Activated B cell treated with CpG ODN at 0.5 μM for 24 hours (primary cell): Measurements from ENCODE around the gene IGLL5. TPM values are rescaled to one million over a fixed set of nuclear protein-coding genes. Genes with fewer than 3 reads are reported as not detected.
A peak's percentile ranks its signal among the peaks of the same experiment; 100 is the strongest.

Experiments
- ATAC-seq: fragments of 200-7000 bp; cut with Tn5 transposase; one replicate; pipeline ENCODE4 v1.10.0; 2021; ENCODE audit warnings: low read depth, mild to moderate bottlenecking, moderate library complexity
- CTCF ChIA-PET: fragments of 350-600 bp; sonication (Branson Sonifier 250); formaldehyde crosslinking; loops from one replicate; lab custom pipeline; 2021; ENCODE audit warnings: antibody characterized with exemption; lab: Charles Lee
- POLR2A ChIA-PET: fragments of 350-600 bp; sonication (Branson Sonifier 250); formaldehyde crosslinking; loops from one replicate; lab custom pipeline; 2021; ENCODE audit warnings: antibody characterized with exemption; lab: Charles Lee
- DNase-seq: peaks from one replicate; pipeline ENCODE4 v3.0.0; 2022
- H3K27ac Mint-ChIP-seq: one replicate; pipeline ENCODE4 v1.8.0; 2020; ENCODE audit warnings: mixed read lengths
- H3K27me3 Mint-ChIP-seq: one replicate; pipeline ENCODE4 v1.8.0; 2021; ENCODE audit warnings: mixed read lengths
- H3K36me3 Mint-ChIP-seq: one replicate; pipeline ENCODE4 v1.8.0; 2021; ENCODE audit warnings: low read depth, mixed read lengths
- H3K4me1 Mint-ChIP-seq: one replicate; pipeline ENCODE4 v1.8.0; 2021; ENCODE audit warnings: mixed read lengths
- H3K4me3 Mint-ChIP-seq: one replicate; pipeline ENCODE4 v1.8.0; 2020; ENCODE audit warnings: mild to moderate bottlenecking, mixed read lengths
- H3K9me3 Mint-ChIP-seq: one replicate; pipeline ENCODE4 v1.8.0; 2020; ENCODE audit warnings: mixed read lengths
- intact Hi-C: fragments of 100-400 bp; cut with micrococcal nuclease; formaldehyde crosslinking; loops from one replicate; pipeline ENCODE4 v1.15.1; 2024
- total RNA-seq: library from RNA; stranded (reverse); gene quantifications from 2 replicates; pipeline ENCODE4 v1.2.3, GENCODE V29; 2022
- TF ChIP-seq, protein P1 (sequence below): fragments of 200-600 bp; IDR thresholded peaks from one replicate; pipeline ENCODE4 v1.8.0; 2022; ENCODE audit warnings: antibody characterized with exemption, mild to moderate bottlenecking

Gene IGLL5
- total RNA-seq, 1 donor from 2014 or later, result 189 TPM

DNA sequence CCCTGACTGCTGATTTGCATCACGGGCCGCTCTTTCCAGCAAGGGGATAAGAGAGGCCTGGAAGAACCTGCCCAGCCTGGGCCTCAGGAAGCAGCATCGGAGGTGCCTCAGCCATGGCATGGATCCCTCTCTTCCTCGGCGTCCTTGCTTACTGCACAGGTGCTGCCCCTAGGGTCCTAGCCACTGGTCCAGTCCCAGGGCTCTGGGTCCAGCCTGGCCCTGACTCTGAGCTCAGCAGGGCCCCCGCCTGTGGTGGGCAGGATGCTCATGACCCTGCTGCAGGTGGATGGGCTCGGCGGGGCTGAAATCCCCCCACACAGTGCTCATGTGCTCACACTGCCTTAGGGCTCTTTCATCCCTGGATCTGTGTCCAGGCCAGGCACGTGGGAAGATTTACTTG is 7.0 kb upstream of the IGLL5 start:
- DNase-seq, result no peak
- peak overlapping the region; percentile 17 for H3K4me3 Mint-ChIP-seq

DNA sequence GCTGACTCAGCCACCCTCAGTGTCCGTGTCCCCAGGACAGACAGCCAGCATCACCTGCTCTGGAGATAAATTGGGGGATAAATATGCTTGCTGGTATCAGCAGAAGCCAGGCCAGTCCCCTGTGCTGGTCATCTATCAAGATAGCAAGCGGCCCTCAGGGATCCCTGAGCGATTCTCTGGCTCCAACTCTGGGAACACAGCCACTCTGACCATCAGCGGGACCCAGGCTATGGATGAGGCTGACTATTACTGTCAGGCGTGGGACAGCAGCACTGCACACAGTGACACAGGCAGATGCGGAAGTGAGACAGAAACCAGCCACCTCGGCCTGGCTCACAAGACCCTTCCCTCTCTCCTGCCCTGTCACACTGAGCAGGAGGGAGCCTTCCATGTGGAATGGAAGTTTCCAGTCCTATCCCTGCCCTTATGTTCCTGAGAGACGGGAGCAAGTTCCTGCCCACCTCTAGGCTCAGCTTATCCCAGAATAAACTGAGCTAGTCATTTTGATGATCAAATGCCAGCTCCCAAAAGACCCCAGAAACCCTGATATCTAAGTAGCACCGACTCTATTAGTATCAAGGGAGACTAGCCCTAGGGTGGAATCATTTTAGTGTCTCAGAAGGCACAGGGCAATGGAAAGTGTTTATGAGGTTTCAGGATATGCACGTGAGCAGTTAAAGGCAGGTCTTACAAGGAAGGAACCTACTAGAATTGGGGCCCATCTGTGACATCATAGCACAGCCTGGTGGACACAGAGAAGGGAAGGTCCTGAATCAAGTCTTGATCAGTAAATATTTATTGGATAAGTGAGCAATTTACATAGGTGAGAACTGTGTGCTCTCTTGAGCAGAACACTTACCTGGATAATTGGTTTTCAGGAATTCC is 6.3 kb upstream of the IGLL5 start:
- intact Hi-C loops, result loop anchor here (1.0 to 5.0 kb wide), 2 partner anchors 16 to 459 kb away; no protein-coding TSS in a partner anchor
- peaks cover 87% of the 10 kb centered on the region for H3K4me1 Mint-ChIP-seq
- ATAC-seq, result peak; percentile 23

More for the DNA sequence above, 7.0 kb upstream of the IGLL5 start:
- H3K4me1 Mint-ChIP-seq, result peaks cover 85% of the 10 kb centered on the region
- POLR2A ChIA-PET, result interaction anchor here (1.1 to 11.1 kb wide), 6 partner anchors 10 to 56 kb away, joined by 3 to 701 read pairs (median 8); no protein-coding TSS in a partner anchor
- no peaks in the 10 kb centered on the region for H3K9me3 Mint-ChIP-seq
- no peak for ATAC-seq
- no peaks in the 10 kb centered on the region for H3K36me3 Mint-ChIP-seq
- TF ChIP-seq, protein P1, sequence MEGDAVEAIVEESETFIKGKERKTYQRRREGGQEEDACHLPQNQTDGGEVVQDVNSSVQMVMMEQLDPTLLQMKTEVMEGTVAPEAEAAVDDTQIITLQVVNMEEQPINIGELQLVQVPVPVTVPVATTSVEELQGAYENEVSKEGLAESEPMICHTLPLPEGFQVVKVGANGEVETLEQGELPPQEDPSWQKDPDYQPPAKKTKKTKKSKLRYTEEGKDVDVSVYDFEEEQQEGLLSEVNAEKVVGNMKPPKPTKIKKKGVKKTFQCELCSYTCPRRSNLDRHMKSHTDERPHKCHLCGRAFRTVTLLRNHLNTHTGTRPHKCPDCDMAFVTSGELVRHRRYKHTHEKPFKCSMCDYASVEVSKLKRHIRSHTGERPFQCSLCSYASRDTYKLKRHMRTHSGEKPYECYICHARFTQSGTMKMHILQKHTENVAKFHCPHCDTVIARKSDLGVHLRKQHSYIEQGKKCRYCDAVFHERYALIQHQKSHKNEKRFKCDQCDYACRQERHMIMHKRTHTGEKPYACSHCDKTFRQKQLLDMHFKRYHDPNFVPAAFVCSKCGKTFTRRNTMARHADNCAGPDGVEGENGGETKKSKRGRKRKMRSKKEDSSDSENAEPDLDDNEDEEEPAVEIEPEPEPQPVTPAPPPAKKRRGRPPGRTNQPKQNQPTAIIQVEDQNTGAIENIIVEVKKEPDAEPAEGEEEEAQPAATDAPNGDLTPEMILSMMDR, result no peak
- CTCF ChIA-PET, result interaction anchor here (1.1 to 11.1 kb wide), 9 partner anchors 10 to 128 kb away, joined by 4 to 365 read pairs (median 35); no protein-coding TSS in a partner anchor
- intact Hi-C loops, result loop anchor here (1.0 to 5.0 kb wide), 2 partner anchors 15 to 458 kb away; no protein-coding TSS in a partner anchor
- H3K27me3 Mint-ChIP-seq, result no peaks in the 10 kb centered on the region
- no peak overlapping the region for H3K27ac Mint-ChIP-seq

DNA sequence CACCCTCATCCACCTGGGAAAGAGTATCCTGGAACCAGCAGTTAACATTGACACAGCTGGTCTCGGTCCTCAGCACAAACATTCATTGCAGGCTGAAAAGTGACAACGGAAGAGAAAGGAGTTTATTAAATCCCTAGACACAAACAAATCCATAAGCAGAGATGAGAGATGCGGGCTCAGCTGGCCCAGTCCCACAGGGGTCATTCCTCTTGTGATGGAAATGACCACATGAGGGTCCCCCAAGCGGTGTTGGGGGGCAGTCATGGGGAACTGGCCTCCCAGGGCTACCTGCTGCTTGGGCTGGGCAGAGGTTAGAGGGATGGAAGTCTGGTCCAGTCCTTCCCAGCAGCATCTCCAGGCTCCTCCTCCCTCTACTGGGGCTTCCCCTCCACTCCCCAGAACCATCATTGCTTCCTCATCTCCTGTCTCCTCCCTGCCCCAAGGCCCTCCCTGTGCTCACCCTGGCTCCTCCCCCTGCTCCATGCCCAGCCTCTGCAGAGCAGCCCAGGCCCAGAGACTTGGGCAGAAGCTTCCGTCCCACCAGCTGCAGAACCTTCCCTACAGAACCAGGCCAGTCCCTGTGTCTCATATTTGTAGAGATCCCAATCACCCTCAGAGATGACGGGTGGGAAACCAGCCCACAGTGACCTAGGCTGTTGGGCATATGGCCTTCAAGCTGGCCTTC is 5.4 kb upstream of the IGLL5 start:
- no peaks in the 10 kb centered on the region for H3K9me3 Mint-ChIP-seq
- H3K27ac Mint-ChIP-seq, result peak overlapping the region; percentile 64

More for the DNA sequence above, 6.3 kb upstream of the IGLL5 start:
- peak overlapping the region; percentile 64 for H3K27ac Mint-ChIP-seq
- H3K36me3 Mint-ChIP-seq, result no peaks in the 10 kb centered on the region
- POLR2A ChIA-PET, result interaction anchor here (1.1 to 11.1 kb wide), 7 partner anchors 10 to 55 kb away, joined by 3 to 701 read pairs (median 6); no protein-coding TSS in a partner anchor
- peak; percentile 38 for DNase-seq
- H3K9me3 Mint-ChIP-seq, result no peaks in the 10 kb centered on the region
- TF ChIP-seq, protein P1, result no peak
- CTCF ChIA-PET, result interaction anchor here (0.6 to 11.1 kb wide), 10 partner anchors 15 to 129 kb away, joined by 3 to 365 read pairs (median 40); no protein-coding TSS in a partner anchor
- H3K27me3 Mint-ChIP-seq, result no peaks in the 10 kb centered on the region
- H3K4me3 Mint-ChIP-seq, result peak overlapping the region; percentile 17

DNA sequence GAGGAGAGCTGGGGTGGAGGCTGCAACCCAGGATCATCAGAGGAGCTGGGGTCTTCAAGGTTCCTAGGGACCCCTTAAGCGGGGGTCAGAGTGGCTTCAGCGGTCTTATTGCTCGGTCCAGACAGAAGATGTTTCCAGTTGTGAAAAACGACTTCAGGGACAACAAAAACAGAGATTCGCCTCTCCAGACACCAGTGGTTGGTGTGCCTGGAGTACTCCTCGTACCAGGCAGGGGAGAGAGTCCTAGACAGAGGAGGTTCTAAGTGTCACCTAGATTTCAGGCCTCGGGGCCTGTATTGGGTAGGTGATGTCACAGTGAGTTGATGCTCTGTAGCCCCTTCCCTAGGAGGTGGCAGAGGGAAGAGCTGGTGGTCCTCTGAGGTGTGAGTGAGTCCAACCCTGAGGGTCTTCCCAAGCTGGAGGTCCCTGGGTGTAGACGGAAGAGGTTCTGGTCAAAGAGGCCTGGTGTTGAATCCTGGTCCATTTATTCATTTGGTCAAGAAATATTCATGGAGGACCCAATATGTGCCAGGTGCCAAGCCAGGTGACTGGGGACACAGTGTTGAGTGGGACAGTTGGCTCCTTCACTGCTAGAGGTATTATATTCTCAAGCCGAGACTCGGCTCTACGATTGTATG is 4.4 kb upstream of the IGLL5 start:
- Mint-ChIP-seq H3K36me3 (peaks cover 2% of the 10 kb centered on the region), H3K27me3 (no peaks in the 10 kb centered on the region), H3K9me3 (no peaks in the 10 kb centered on the region), H3K27ac (peak overlapping the region; percentile 31), H3K4me1 (peaks cover 88% of the 10 kb centered on the region), H3K4me3 (no peak overlapping the region)
- TF ChIP-seq, protein P1, result no peak
- ChIA-PET CTCF (interaction anchor here (0.8 to 11.1 kb wide), 33 partner anchors 7 to 676 kb away, joined by 3 to 365 read pairs (median 7); no protein-coding TSS in a partner anchor), POLR2A (interaction anchor here (0.9 to 11.1 kb wide), 13 partner anchors 11 to 254 kb away, joined by 3 to 701 read pairs (median 21); no protein-coding TSS in a partner anchor)
- no peak for ATAC-seq
- intact Hi-C loops, result loop anchor here (5.0 kb wide), 1 partner anchor 461 kb away; no protein-coding TSS in a partner anchor
- no peak for DNase-seq

More for the DNA sequence above, 5.4 kb upstream of the IGLL5 start:
- Mint-ChIP-seq H3K4me3 (peak overlapping the region; percentile 41), H3K27me3 (no peaks in the 10 kb centered on the region), H3K4me1 (peaks cover 93% of the 10 kb centered on the region), H3K36me3 (no peaks in the 10 kb centered on the region)
- ChIA-PET POLR2A (interaction anchor here (1.0 to 11.1 kb wide), 7 partner anchors 11 to 72 kb away, joined by 3 to 701 read pairs (median 11); no protein-coding TSS in a partner anchor), CTCF (interaction anchor here (1.1 to 11.1 kb wide), 8 partner anchors 16 to 130 kb away, joined by 4 to 365 read pairs (median 80); no protein-coding TSS in a partner anchor)
- TF ChIP-seq, protein P1, result no peak
- ATAC-seq (no peak), DNase-seq (no peak)
- intact Hi-C loops, result loop anchor here (5.0 kb wide), 1 partner anchor 460 kb away; no protein-coding TSS in a partner anchor
